Upper lobe of left lung (tissue), 4 donors: ENCODE measurements around the gene ZFP28.

ENCODE experiments used
- POLR2A ChIP-seq, 4 donors: fragments of 450-650 bp; IDR thresholded peaks; one replicate each; pipeline ENCODE4 v1.5.1; 2016 to 2017; ENCODE audit warnings: antibody characterized with exemption in 4 of 4, mild to moderate bottlenecking in 2 of 4
- POLR2AphosphoS5 ChIP-seq, 2 donors: sonication (generic); formaldehyde crosslinking; IDR thresholded peaks; one replicate each; pipeline ENCODE4 v1.5.1; 2017; ENCODE audit warnings: antibody characterized with exemption in 2 of 2
- TF ChIP-seq, protein P1 (sequence below), 6 experiments: fragments of 450-650 bp in 4 of 6; fragments of 200-600 bp in 2 of 6; sonication (generic) in 2 of 6; IDR thresholded peaks; one replicate each; pipeline ENCODE4 v1.5.1; 2016 to 2019; ENCODE audit warnings: antibody characterized with exemption in 6 of 6

DNA sequence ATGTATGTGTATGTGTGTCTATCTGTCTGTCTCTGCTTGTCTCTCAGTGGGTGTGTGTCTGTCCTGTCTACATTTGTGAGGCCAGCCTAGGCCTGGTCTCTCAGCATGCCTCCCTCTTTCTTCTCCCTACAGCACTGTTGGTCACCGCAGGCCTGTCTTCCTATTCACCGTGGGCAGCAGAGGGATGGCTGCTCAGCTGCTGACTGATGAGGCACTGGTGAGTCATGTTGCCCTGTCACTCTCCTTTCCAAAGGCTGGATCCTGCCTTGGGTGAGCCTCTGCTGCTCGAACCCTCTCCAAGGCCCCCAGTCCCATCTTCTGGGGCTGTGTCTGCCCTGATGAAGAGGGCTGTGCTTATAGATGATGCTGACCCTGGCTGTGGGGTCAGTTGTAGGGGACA is 62.6 kb downstream of the ZFP28 start:
- TF ChIP-seq POLR2A (IDR thresholded peaks at IDR 0.05): no peak
- TF ChIP-seq, protein P1, sequence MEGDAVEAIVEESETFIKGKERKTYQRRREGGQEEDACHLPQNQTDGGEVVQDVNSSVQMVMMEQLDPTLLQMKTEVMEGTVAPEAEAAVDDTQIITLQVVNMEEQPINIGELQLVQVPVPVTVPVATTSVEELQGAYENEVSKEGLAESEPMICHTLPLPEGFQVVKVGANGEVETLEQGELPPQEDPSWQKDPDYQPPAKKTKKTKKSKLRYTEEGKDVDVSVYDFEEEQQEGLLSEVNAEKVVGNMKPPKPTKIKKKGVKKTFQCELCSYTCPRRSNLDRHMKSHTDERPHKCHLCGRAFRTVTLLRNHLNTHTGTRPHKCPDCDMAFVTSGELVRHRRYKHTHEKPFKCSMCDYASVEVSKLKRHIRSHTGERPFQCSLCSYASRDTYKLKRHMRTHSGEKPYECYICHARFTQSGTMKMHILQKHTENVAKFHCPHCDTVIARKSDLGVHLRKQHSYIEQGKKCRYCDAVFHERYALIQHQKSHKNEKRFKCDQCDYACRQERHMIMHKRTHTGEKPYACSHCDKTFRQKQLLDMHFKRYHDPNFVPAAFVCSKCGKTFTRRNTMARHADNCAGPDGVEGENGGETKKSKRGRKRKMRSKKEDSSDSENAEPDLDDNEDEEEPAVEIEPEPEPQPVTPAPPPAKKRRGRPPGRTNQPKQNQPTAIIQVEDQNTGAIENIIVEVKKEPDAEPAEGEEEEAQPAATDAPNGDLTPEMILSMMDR (IDR thresholded peaks at IDR 0.05): no peak
- no peak for TF ChIP-seq POLR2AphosphoS5 (IDR thresholded peaks at IDR 0.05)
